Liver (tissue), 9 donors: ENCODE data around the gene TMEM150A. TPM values are rescaled to one million over a fixed set of nuclear protein-coding genes. Genes with fewer than 3 reads are reported as not detected.

Source experiments
- DNase-seq: peaks from one replicate; pipeline ENCODE4 v3.0.0-alpha.2; 2017; ENCODE audit warnings: low spot score
- H3K27ac ChIP-seq, 2 donors: one replicate each; pipeline ENCODE4 v1.7.0; 2013; ENCODE audit warnings: inconsistent platforms in 2 of 2, low read length in 2 of 2, control low read depth in 1 of 2, low read depth in 1 of 2, mild to moderate bottlenecking in 1 of 2
- H3K27me3 ChIP-seq, 4 donors: one replicate each; pipeline versions ENCODE4 v1.6.1 to v1.7.0; 2013; ENCODE audit warnings: low read length in 3 of 4, inconsistent platforms in 1 of 4, mild to moderate bottlenecking in 1 of 4, moderate library complexity in 1 of 4; ENCODE audit not compliant: control insufficient read depth in 4 of 4, insufficient read depth in 4 of 4
- H3K36me3 ChIP-seq, 4 donors: one replicate each; pipeline versions ENCODE4 v1.6.1 to v1.7.0; 2013; ENCODE audit warnings: low read length in 3 of 4, mild to moderate bottlenecking in 3 of 4, low read depth in 1 of 4, moderate library complexity in 1 of 4; ENCODE audit not compliant: control insufficient read depth in 4 of 4, insufficient read depth in 3 of 4
- H3K4me1 ChIP-seq, 4 donors: one replicate each; pipeline versions ENCODE4 v1.6.1 to v1.7.0; 2013; ENCODE audit warnings: low read length in 3 of 4, mild to moderate bottlenecking in 3 of 4, moderate library complexity in 1 of 4; ENCODE audit not compliant: control insufficient read depth in 4 of 4, insufficient read depth in 4 of 4
- H3K4me3 ChIP-seq, 3 donors: one replicate each; pipeline versions ENCODE4 v1.6.1 to v1.7.0; 2013; ENCODE audit warnings: low read length in 3 of 3, control low read depth in 1 of 3, low read depth in 1 of 3, mild to moderate bottlenecking in 1 of 3
- H3K9ac ChIP-seq, 2 donors: one replicate each; pipeline ENCODE4 v1.7.0; 2013; ENCODE audit warnings: low read length in 2 of 2, mild to moderate bottlenecking in 2 of 2, moderate library complexity in 2 of 2, control low read depth in 1 of 2, low read depth in 1 of 2
- H3K9me3 ChIP-seq, 4 donors: one replicate each; pipeline versions ENCODE4 v1.6.1 to v1.7.0; 2013; ENCODE audit warnings: low read length in 3 of 4; ENCODE audit not compliant: control insufficient read depth in 4 of 4
- EGR1 ChIP-seq, 2 donors: IDR thresholded peaks; 2 replicates each; pipeline ENCODE4 v1.6.1; 2016 to 2018; ENCODE audit warnings: antibody characterized with exemption in 2 of 2, low read depth in 2 of 2
- FOXA1 ChIP-seq: IDR thresholded peaks from 2 replicates; pipeline ENCODE4 v1.6.1; 2016; ENCODE audit warnings: antibody characterized with exemption
- FOXA2 ChIP-seq: IDR thresholded peaks from 2 replicates; pipeline ENCODE4 v1.6.1; 2016; ENCODE audit warnings: antibody characterized with exemption
- GABPA ChIP-seq, 2 donors: IDR thresholded peaks in 1 of 2; conservative IDR thresholded peaks in 1 of 2; 2 replicates each; pipeline ENCODE4 v1.6.1; 2016; ENCODE audit warnings: antibody characterized with exemption in 2 of 2, mild to moderate bottlenecking in 1 of 2, moderate library complexity in 1 of 2
- HNF4A ChIP-seq, 2 donors: conservative IDR thresholded peaks; 2 replicates each; pipeline ENCODE4 v1.6.1; 2016; ENCODE audit warnings: antibody characterized with exemption in 2 of 2, mild to moderate bottlenecking in 2 of 2
- HNF4G ChIP-seq: IDR thresholded peaks from 2 replicates; pipeline ENCODE4 v1.6.1; 2016; ENCODE audit warnings: antibody characterized with exemption
- JUND ChIP-seq, 2 donors: IDR thresholded peaks; 2 replicates each; pipeline ENCODE4 v1.6.1; 2016; ENCODE audit warnings: antibody characterized with exemption in 2 of 2
- NR2F2 ChIP-seq: IDR thresholded peaks from 2 replicates; pipeline ENCODE4 v1.6.1; 2016; ENCODE audit warnings: antibody characterized with exemption
- RAD21 ChIP-seq, 2 donors: IDR thresholded peaks; 2 replicates each; pipeline ENCODE4 v1.6.1; 2016; ENCODE audit warnings: antibody characterized with exemption in 2 of 2, mild to moderate bottlenecking in 2 of 2
- RXRA ChIP-seq, 2 donors: IDR thresholded peaks; 2 replicates each; pipeline ENCODE4 v1.6.1; 2017 to 2018; ENCODE audit warnings: antibody characterized with exemption in 2 of 2, mild to moderate bottlenecking in 1 of 2
- SP1 ChIP-seq: IDR thresholded peaks from 2 replicates; pipeline ENCODE4 v1.6.1; 2018; ENCODE audit warnings: antibody characterized with exemption, mild to moderate bottlenecking
- TAF1 ChIP-seq: conservative IDR thresholded peaks from 2 replicates; pipeline ENCODE4 v1.6.1; 2016; ENCODE audit warnings: antibody characterized with exemption, mild to moderate bottlenecking
- YY1 ChIP-seq: IDR thresholded peaks from 2 replicates; pipeline ENCODE4 v1.6.1; 2016; ENCODE audit warnings: antibody characterized with exemption, mild to moderate bottlenecking
- WGBS: extraction: QIAGEN DNeasy Blood & Tissue Kit; methylation state at CpG from one replicate; pipeline ENCODE4 v1.1.7; 2013; 5-methylcytosine and 5-hydroxymethylcytosine counted together
- polyA plus RNA-seq, 2 donors: library from polyadenylated mRNA; stranded (reverse) in 1 of 2; unstranded in 1 of 2; fragments of 200-250 nt in 1 of 2; fragments of >200 nt in 1 of 2; fragmentation: Nextera tagmentation in 1 of 2; extraction: Ambion mirVana in 1 of 2; gene quantifications; one replicate each; pipeline versions ENCODE4 v1.2.1 to v1.2.3, GENCODE V29; 2013 to 2015
- total RNA-seq, 2 donors: library from RNA; depleted of rRNA; stranded (reverse); fragments of >200 nt; gene quantifications; one replicate each; pipeline ENCODE4 v1.2.3, GENCODE V29; 2014
- TF ChIP-seq, protein P1 (sequence below): IDR thresholded peaks from 2 replicates; pipeline ENCODE4 v1.6.1; 2016; ENCODE audit warnings: antibody characterized with exemption
- TF ChIP-seq, protein P2 (sequence below): IDR thresholded peaks from 2 replicates; pipeline ENCODE4 v1.6.1; 2016; ENCODE audit warnings: antibody characterized with exemption
- TF ChIP-seq, protein P3 (sequence below): IDR thresholded peaks from 2 replicates; pipeline ENCODE4 v1.6.1; 2016; ENCODE audit warnings: antibody characterized with exemption
- TF ChIP-seq, protein P4 (sequence below): fragments of 150-350 bp; IDR thresholded peaks from 2 replicates; pipeline ENCODE4 v1.5.1; 2017; ENCODE audit warnings: improper control_type of control experiment, low read depth, low read length; ENCODE audit not compliant: missing input control
- TF ChIP-seq, protein P5 (sequence below): IDR thresholded peaks from 2 replicates; pipeline ENCODE4 v1.6.1; 2016; ENCODE audit warnings: antibody characterized with exemption, mild to moderate bottlenecking
- donor health status: healthy.
- donor health status: healthy.
- donor health status: healthy.
- donor health status: healthy.
- donor health status: healthy.

TMEM150A gene
- total and polyA plus RNA-seq, 4 donors: 13.1 to 32.5 (median 24.6) TPM

DNA sequence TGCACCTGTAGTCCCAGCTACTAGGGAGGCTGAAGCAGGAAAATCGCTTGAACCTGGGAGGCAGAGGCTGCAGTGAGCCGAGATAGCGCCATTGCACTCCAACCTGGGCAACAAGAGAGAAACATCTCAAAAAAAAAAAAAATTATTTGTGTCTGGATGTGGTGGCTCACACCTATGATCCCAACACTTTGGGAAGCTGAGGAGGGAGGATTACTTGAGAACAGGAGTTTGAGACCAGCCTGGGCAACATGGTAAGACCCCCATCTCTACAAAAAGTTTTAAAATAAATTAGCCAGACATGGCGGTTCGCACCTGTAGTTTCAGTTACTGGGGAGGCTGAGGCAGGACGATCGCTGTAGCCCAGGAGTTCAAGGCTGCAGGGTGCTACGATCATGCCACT is 26.8 kb downstream of the TMEM150A start (continued):
- TF ChIP-seq, protein P1, sequence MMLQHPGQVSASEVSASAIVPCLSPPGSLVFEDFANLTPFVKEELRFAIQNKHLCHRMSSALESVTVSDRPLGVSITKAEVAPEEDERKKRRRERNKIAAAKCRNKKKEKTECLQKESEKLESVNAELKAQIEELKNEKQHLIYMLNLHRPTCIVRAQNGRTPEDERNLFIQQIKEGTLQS: no peak
- TF ChIP-seq RXRA (IDR thresholded peaks at IDR 0.05) (no peak), FOXA2 (no peak), FOXA1 (no peak)
- TF ChIP-seq, protein P2, sequence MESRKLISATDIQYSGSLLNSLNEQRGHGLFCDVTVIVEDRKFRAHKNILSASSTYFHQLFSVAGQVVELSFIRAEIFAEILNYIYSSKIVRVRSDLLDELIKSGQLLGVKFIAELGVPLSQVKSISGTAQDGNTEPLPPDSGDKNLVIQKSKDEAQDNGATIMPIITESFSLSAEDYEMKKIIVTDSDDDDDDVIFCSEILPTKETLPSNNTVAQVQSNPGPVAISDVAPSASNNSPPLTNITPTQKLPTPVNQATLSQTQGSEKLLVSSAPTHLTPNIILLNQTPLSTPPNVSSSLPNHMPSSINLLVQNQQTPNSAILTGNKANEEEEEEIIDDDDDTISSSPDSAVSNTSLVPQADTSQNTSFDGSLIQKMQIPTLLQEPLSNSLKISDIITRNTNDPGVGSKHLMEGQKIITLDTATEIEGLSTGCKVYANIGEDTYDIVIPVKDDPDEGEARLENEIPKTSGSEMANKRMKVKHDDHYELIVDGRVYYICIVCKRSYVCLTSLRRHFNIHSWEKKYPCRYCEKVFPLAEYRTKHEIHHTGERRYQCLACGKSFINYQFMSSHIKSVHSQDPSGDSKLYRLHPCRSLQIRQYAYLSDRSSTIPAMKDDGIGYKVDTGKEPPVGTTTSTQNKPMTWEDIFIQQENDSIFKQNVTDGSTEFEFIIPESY: no peak

- Histone ChIP-seq H3K9ac (no peak overlapping the region), H3K27ac (no peak overlapping the region), H3K9me3 (no peaks in the 10 kb centered on the region), H3K36me3 (no peaks in the 10 kb centered on the region), H3K4me3 (no peak overlapping the region), H3K27me3 (no peaks in the 10 kb centered on the region), H3K4me1 (peaks cover 0 to 2% (median 0%) of the 10 kb centered on the region in 4 donors)
- TF ChIP-seq EGR1 (IDR thresholded peaks at IDR 0.05; ENCODE audit: low read depth in 2 of 2) (no peak), YY1 (no peak), FOXA2 (no peak), RAD21 (IDR thresholded peaks at IDR 0.05) (no peak), FOXA1 (no peak), RXRA (IDR thresholded peaks at IDR 0.05) (no peak), HNF4G (no peak), GABPA (IDR thresholded peaks at IDR 0.05 in 1 of 2, conservative IDR thresholded peaks at IDR 0.05 in 1 of 2) (no peak), JUND (IDR thresholded peaks at IDR 0.05) (no peak), SP1 (no peak), HNF4A (conservative IDR thresholded peaks at IDR 0.05) (no peak), TAF1 (no peak), NR2F2 (no peak)
- TF ChIP-seq, protein P3, sequence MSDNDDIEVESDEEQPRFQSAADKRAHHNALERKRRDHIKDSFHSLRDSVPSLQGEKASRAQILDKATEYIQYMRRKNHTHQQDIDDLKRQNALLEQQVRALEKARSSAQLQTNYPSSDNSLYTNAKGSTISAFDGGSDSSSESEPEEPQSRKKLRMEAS: no peak
- TF ChIP-seq, protein P4, sequence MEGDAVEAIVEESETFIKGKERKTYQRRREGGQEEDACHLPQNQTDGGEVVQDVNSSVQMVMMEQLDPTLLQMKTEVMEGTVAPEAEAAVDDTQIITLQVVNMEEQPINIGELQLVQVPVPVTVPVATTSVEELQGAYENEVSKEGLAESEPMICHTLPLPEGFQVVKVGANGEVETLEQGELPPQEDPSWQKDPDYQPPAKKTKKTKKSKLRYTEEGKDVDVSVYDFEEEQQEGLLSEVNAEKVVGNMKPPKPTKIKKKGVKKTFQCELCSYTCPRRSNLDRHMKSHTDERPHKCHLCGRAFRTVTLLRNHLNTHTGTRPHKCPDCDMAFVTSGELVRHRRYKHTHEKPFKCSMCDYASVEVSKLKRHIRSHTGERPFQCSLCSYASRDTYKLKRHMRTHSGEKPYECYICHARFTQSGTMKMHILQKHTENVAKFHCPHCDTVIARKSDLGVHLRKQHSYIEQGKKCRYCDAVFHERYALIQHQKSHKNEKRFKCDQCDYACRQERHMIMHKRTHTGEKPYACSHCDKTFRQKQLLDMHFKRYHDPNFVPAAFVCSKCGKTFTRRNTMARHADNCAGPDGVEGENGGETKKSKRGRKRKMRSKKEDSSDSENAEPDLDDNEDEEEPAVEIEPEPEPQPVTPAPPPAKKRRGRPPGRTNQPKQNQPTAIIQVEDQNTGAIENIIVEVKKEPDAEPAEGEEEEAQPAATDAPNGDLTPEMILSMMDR: no peak
- TF ChIP-seq, protein P5, sequence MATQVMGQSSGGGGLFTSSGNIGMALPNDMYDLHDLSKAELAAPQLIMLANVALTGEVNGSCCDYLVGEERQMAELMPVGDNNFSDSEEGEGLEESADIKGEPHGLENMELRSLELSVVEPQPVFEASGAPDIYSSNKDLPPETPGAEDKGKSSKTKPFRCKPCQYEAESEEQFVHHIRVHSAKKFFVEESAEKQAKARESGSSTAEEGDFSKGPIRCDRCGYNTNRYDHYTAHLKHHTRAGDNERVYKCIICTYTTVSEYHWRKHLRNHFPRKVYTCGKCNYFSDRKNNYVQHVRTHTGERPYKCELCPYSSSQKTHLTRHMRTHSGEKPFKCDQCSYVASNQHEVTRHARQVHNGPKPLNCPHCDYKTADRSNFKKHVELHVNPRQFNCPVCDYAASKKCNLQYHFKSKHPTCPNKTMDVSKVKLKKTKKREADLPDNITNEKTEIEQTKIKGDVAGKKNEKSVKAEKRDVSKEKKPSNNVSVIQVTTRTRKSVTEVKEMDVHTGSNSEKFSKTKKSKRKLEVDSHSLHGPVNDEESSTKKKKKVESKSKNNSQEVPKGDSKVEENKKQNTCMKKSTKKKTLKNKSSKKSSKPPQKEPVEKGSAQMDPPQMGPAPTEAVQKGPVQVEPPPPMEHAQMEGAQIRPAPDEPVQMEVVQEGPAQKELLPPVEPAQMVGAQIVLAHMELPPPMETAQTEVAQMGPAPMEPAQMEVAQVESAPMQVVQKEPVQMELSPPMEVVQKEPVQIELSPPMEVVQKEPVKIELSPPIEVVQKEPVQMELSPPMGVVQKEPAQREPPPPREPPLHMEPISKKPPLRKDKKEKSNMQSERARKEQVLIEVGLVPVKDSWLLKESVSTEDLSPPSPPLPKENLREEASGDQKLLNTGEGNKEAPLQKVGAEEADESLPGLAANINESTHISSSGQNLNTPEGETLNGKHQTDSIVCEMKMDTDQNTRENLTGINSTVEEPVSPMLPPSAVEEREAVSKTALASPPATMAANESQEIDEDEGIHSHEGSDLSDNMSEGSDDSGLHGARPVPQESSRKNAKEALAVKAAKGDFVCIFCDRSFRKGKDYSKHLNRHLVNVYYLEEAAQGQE: no peak
- TF ChIP-seq, protein P2: no peak
- DNase-seq: no peak
- WGBS: 86% methylated on average over 4 of the region's 4 CpGs
Measured at GRCh38 chr2:85566265-85566664, 36.2 kb downstream of the TMEM150A start.
